ENCODE data around the gene FRMD4A. TPM values are rescaled to one million over a fixed set of nuclear protein-coding genes. Genes with fewer than 3 reads are reported as not detected.
A peak's percentile ranks its signal among the peaks of the same experiment; 100 is the strongest.
"Not testable (repeated sequence)": the region's sequence is repeated elsewhere in the genome, so short reads cannot be mapped to it uniquely, and the experiment has no call there.

Gene FRMD4A
- total RNA-seq, 1 donor from 2014 or later, result 9.6 TPM

DNA sequence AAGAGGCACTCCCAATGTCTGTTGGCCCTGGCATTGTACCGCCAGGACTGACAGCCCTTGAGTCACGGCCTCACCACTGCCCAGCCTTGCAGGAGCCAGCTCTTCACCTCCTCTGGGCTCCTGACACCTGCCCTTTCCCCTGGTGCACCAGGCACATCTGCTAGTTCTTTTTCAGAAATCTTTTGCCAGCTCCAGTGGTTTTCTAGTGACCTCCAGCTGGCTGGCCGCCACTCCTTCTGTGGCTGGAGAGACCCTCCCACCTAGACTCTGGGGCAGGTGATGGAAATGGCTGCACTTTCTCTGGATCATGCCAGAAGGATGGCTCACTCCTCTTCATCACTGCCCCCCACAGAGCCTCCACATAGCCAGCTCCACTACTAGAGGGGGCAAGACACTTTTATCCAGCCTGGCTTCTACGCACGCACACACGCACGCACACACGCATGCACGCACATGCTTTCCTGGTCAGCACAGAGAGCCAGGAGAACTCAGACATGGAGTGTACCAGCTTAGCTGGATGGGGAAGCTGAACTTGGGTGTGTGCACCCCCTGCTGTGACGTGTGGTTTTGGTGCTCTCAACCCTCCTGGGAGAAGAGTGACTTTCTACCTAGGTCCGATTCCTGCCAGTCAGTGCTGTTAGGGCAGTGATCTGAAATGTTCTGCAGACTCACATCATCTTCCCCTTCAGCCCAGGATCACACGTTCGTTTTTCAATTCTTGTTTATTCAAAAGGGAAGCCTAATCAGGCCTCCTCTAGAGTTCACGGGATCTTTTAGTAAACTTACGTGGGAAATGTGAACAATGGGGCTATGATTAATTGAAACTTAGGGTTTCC, 522.0 kb downstream of the FRMD4A start:
- no peak for ATAC-seq

DNA sequence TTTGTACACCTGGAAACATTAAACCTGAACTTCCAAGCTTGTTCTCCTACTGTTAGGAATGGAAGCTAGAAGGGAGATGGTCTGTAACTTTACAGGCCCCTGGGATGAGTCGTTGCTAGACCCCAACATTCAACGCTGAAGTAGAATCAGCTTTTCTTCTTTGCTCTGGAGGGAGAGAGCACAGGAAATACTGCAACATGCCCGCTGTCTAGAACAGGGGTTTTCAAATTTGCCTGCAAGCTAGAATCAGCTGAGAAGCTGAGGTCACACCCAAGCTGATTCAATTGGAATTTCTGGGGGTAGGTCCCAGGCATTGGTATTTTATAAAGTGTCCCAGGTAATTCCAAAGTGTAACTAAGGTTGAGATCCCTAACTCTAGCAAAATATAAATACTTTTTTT, 524.3 kb downstream of the FRMD4A start:
- ATAC-seq, result no peak

DNA sequence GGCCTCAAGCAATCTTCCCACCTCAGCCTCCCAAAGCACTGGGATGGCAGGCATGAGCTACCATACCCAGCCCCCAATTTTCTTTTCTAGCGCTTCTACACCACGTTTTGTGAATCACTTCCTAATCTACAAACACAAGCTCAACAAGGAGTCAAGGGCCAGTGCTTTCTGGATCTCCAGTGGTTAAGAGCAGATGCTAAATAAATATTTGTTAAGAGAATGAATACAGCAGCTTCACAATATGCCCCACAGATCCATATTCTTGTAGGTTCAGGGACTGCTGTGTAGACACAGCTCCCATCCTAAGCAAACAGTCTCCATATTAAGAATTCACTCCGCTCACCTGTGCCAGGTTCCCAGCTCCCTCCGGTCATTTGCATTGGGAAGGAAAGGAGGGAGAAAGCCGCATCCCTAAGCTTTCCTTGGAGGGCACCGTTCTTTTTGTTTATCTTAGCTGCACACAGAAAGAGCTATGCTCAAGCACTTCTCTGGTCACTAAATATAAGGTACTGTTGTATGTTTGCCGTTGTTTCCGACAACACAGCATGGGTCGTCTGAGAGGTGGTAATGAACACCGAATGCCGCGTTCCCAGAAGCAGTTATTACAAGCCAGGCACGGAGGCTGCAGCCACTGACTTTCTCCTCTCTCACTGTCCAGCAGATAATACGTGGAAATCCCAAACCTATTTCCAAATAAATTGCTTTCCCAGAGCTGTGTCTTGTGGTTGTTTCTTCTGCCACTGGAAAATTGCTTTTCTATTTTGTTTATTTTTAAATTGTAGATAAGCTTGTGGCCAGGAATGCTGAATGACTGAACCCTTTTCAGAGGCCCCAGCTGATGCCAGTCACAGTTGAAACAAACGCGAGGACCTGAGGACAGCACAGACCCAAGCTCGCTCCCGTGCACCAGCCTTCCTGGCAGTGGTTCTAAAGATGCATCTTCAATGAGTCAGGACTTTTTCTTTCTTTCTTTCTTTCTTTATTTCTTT, 526.9 kb downstream of the FRMD4A start:
- ATAC-seq, result no peak

DNA sequence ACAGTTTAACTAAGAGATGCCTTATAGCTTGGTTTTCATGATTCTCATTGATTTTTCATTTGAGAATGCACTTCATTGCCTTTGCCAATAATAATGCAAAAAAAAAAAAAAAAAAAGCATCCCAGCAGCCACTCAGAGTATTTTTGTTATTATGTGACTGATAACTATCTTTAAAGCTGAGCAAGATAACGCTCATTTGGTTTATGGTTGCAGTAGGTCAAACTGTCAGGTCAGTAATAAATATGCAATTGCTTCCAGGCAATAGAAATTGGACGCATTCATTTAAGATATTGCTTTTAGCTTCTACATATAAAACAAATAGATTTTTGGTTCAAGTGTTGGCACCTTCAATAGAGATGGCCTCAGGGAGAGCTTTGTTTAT, 528.8 kb downstream of the FRMD4A start:
- ATAC-seq, result no peak

DNA sequence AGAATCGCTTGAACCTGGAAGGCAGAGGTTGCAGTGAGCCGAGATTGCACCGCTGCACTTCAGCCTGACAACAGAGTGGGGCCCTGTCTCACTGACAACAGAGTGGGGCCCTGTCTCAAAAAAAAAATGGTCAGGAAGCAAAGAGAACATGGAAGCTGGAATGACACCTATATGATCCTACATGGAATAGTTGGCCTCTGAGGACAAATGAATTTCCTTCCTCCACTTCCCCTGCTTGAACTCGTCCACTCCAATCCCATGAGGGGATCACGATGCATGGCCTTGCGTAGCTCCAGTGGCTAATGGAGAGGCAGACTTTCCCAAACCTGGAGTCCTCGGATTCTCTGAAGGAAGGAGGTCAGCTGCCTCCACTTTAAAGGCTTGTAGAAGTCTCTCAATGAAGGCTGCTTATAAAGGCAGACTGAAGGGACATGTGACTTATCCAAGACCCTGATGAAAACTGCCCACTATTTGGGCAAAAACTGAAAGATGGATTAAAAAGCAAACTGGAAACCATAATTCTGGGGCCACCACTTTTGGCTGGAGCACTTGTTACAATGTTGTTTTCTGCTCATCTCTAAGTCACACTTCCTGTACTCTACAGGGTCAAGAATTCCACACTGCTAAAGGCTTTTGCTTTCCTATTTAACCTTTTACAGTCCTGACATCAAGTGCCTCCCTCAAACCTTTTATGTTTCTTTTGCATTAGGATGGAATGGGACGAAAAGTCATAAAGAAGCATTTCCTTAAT, 529.4 kb downstream of the FRMD4A start:
- no peak for ATAC-seq

DNA sequence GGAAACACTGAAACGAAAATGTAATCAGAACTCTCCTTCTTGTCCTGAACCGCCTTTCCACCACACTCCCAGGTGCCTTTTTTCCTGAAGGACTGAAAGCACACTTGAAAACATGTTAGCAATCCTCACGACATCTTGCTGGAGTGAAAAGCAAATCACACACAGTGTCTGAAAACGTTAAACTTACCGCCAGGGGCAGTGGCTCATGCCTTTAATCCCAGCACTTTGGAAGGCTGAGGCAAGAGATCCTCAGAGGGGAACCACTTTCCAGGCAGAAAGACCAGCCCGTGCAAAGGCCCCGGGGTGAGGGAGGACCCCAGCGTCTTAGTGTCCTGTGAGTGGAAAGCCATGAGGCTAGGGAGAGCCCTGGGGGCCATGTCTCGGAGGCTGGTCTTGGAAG, 533.6 kb downstream of the FRMD4A start:
- ATAC-seq, result no peak

DNA sequence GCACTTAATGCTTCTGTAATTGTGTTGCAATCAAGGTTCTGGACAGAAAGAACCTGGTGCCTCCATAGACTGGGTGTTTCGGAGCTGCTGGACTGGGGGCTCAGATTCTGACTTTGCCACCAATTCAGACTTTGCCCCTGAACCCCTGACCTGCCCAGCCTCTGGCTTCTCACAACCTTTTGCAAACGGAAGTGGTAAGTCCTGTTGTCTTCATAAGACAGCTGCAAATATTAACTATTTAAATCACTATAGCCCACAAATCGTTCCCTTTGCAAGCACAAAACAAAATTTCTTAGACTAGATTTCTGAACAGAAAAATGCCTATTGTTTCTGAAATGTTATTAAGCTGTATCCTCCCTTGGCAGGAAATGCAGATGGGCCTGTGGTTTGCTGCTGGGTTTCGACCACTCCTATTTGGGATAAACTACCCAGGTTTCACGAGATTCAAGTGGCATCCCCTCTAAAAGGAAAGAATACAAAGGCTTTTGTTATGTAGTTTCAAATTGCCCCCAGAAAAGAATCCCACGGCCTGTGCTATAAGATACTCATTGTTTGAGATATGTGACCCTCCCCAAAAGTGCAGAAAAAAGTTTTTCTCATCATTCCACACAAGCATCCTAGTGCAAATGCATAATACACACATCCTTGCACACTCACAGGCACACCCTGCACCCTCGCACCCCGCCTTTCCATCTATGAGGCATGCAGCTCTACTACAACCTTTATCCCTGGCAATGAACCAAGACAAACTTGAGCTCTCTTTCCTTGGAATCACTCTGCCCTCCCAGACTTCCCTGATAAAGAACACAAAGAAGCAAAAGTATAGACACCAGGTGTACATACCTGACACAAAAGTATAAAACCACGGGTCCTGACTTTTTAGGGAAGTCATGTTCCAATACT, 534.8 kb downstream of the FRMD4A start:
- no peak for ATAC-seq

DNA sequence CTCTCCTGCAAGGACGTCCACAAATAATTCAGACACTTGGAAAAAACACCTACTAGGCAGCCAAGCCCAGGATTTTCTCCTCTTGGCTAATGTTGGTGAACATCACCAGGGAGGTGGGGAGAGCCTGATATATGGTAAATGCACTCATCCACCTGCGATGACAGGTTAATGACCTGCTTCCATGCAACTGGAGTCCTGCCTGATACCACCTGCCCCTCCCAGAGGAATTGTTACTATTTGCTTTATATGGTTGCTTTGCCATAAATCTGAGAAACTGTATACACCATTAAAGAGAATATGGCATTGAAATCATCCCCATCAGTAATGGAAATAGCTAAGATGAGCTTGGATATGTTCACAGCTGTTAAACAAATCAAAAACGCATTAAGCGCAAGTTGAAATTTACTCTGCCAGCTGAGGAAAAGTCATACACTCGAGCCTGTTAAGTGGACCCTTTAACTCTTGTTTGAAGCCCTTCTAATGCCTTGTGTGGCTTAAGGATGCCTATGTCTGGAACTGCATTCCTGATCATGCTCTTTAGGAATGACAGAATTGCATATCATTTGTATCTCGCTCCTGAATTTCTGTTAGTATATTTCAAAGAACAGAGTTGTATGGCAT, 535.6 kb downstream of the FRMD4A start:
- no peak for ATAC-seq

DNA sequence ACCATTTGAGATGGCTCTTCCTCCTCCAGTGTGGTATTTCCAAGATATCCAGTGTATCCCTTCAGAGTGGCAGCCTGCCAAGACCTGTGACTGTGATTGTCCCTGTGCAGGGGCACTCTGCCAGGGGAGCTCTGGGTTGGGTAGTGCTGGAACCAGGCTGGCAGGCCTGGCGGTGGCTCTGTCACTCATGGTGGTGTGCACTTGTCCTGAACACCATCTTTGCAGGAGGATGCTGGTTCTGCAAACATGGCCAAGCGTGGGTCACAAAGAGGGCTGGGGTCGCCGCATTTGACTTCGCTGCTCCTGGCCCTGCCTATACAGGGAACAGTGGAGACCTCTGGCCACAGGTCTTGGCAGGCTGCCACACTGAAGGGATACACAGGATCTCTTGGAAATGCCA, 538.7 kb downstream of the FRMD4A start:
- ATAC-seq, result no peak

DNA sequence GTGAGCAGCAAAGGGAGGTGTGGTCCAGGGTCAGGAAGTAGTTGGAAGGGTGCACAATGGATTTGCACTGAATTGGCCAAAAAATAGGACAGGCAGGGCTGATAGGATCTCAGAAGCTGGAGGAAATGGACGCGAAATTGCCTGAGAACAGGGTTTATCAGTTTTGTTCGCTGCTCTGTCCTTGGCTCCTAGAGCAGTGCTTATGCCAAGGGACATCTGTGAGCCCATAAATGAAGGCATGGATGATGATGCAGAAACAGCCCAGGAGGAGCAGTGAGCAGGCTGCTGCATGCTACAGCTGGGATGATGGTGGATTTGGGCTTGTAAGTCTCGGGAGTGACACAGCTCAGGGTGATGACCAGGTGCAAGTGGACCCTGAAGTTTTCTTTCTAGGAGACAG, 539.2 kb downstream of the FRMD4A start:
- no peak for ATAC-seq

DNA sequence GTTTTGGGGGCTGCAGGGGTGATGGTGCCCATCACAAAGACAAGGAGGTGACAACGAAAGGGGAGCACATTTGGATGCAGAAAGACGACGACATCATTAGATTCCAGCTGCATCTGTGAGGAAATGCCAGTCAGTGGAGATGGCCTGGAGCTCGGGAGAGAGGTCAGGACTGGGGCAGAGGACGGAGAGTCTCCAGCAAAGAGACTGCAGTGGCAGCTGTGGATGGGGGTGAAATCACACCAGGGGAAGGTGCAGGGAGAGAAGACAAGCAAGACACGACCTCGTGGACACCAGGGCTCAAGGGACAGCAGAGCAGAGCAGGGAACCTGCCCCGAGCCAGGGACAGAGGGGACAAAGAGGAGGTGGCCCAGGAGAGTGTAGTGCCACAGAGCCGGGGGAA, 540.5 kb downstream of the FRMD4A start:
- no peak for ATAC-seq

DNA sequence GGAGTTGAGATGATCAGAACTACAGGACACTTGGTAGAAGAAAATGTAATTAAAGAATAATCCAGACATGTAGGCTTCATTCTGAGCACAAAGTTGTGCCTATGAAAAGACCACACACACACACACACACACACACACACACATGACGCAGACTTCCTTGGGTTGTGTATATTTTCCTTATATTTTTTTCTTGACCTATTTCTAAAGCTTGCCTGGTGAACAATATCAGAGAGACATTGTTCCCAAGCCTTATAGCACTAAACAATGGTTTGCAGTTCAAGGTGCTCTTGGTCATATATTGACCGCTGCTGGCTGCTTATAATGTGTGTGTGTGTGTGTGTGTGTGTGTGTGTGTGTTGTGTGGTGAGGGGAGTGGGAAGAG, 541.3 kb downstream of the FRMD4A start:
- no peak for ATAC-seq

DNA sequence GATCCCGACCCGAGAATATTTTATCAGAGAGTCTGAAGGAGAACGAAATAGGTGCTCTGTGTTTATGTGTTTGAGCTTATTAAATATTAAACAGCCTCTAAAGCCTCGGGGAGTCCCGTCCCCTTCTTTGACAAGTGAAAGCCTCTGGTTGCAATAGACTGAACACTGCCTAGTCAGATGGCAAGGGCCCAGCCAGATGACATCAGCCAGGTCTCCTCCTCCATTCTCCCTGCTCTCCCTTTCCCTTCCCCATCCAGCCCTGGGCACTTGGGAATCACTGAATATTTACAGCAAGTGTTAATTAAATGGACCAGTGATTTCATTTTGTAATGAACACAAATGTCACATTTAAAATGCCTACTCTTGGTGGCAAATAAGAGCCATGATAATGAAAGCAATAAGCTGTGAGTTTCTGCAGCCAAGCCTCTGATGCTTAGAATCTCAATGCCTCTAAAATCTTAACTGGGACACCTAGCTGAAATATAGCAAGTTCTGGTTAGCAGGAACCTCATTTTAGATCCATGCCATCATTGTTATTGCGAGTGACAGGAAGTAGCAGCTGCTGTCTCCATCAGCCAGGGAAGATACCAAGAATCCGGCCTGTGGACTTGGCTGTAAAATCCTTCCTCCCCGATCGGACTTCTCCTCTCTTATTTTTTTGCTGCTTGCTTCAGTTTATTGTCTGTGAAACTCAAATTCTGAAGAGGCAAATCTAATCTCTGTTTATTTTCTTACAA, 541.8 kb downstream of the FRMD4A start:
- ATAC-seq, result no peak

DNA sequence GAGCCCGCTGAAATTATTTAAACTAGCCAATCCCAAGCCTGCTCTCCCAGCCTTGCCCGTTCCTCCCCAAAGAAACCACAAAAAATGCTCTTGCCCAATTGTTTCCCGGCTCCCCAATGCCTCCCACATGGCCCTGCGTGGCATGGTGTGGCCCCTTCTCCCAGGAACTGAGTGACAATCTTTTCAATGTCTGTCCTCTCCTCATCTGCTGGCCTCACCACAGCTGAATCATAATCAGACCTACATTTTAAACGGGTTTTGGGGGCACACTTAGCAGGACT, 542.5 kb downstream of the FRMD4A start:
- ATAC-seq, result no peak

DNA sequence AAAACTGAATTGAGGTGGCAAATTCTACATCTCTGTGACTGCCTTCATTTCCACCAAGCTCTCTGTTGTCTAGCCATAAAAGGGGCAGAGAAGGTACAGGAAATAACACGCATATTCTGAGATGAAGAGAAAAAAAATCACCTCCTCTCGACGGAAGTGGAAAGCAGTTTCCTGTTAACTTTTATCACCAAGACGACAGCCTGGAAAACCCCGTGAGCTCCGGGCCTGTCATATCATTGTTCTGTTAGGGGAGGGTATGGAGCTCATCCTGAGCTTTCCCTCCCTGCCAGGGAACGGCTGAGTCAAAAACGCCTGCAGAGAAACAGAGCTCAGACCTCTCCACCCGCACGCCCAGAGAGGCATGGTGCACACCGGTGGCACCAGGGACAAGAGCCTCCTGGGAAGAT, 543.7 kb downstream of the FRMD4A start:
- peak; percentile 58 for ATAC-seq

DNA sequence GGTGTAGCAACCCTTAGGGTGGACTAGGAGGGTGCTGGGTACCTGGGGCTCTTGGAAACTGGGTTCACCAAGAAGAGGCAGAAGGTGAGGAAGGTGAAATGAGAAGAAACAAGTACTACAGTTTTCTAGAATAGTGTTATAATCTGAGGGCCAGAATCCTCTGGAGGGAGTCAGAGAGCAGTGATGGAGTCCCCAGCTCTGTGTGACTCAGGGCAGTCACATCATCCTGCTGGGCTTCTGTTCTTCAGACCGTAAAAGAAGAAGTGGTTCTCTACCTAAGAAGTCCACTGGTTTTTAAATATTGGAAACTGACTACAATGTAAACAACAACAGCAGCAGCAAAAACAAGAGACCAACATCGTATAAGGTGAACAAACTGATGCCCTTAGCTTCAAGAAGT, 546.7 kb downstream of the FRMD4A start:
- ATAC-seq, result peak; percentile 67

DNA sequence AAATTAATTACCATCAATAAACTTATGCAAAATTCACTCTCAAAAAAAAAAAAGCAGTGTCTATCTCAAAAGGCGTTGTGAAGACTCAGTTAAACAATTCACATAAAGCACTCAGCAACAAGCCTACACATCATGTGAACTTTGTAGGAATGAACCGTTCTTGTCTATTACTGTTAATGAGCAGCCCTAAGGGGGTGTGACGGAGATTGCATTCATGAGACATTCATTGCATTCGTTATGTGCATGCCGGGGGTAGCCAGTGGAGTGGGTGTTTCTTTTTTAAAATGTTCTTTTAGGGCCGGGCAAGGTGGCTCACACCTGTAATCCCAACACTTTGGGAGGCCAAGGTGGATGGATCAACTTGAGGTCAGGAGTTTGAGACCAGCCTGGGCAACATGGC, 551.0 kb downstream of the FRMD4A start:
- no peak for ATAC-seq

DNA sequence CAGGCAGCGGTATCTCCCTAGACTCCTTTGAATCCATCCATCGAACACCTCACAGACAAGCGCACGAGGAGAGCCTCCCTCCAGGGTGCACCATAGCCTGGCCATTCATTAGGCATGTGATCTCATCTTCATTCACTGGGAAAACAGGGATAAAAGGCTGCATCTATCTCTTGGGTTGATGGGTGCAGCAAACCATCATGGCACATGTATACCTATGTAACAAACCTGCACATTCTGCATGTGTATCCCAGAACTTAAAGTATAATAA, 552.1 kb downstream of the FRMD4A start:
- not testable (repeated sequence) for ATAC-seq

DNA sequence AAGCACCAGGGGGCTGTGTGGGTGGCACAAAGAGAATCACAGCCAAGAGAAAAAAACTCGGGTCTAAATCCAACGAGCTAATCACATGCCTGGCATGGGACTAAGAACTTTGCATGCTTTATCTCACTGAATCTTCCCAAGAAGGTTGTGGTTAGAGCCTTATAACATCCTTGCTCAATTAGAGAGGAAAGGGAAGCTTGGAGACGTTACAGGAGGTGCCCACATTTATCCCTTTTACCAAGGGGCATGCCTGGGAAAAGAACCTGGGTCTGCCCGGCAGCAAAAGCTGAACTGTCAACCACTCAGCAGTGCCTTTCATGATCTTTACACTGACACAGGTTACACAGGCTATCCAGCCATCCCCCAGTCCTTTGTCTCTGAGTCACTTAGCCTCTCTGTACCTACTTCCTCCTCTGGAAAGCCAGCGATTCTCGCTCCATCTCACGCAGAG, 553.8 kb downstream of the FRMD4A start:
- peak; percentile 82 for ATAC-seq

DNA sequence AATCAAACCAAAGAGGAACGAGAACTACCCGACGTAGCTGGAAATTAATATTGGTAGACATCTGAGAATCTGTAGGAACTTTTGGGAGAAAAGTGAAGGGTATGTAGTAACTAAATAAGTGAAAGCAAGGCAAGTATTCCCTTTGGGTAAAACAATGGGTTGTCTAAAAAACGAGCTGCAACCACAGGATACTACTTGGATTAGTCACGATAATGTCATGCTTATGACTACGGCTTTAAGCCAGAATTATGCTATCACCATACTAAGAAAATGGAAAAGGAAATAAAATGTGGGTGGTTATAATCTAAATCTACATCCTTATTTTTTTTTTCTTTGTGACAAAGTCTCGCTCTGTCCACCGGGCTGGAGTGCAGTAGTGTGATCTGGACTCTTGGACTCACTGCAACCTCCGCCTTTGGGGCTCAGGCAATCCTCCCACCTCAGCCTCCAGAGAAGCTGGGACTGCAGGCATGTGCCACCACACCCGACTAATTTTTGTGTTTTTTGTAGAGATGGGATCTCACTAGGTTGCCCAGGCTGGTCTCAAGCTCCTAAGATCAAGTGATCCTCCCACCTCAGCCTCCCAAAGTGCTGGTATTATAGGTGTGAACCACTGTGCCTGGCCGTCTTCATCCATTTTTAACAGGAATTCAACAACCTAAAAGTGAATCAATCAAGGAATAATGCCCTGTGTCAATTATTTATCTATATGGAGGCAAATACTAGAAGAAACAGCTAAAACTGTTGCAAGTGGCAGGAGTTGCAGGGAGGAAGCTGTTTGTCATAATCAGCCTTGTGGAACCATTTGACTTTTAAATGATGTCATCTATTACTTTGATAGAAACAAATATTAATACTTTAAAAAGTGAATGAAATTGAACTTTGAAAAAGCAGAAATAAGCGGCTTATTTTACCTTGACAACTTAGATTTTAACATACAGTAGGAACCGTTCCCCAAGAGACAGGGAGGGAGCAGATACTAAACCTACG, 554.6 kb downstream of the FRMD4A start:
- ATAC-seq, result no peak
